OCI-LY7 (cell line): ENCODE results near the gene CNNM4.

Source experiments
- EZH2phosphoT487 ChIP-seq: fragments of 200-600 bp; sonication (generic); IDR thresholded peaks from 2 replicates; pipeline ENCODE4 v1.6.1; 2018; ENCODE audit warnings: low read depth, borderline replicate concordance, mild to moderate bottlenecking, mixed run types, antibody characterized with exemption, low read length, moderate library complexity, mixed read lengths
- TF ChIP-seq, protein P1 (sequence below): fragments of 200-600 bp; sonication (generic); conservative IDR thresholded peaks from 2 replicates; pipeline ENCODE4 v1.5.1; 2014; ENCODE audit warnings: mild to moderate bottlenecking, antibody characterized with exemption, low read length, moderate library complexity, mixed read lengths

DNA sequence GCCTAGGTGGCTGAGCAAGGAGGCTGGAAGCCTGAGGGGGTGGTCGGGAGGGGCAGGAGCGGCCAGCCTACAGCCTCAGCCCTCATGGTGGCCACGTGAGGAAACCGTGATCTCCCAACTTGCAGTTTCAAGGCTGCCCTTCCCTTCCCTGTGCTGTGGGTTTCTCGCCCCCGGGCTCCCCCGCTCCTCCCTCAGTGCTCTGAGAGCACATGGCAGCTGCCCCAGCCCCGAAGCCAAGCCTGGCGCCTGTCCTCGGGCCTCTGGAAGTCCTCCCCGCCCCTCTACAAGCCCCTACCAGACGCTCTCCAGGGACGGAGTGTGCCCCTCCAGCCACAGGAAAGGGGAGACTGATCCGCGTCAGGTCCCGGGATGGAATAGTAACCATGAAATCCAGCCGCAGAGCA, 83.7 kb downstream of the CNNM4 start:
- TF ChIP-seq, protein P1, sequence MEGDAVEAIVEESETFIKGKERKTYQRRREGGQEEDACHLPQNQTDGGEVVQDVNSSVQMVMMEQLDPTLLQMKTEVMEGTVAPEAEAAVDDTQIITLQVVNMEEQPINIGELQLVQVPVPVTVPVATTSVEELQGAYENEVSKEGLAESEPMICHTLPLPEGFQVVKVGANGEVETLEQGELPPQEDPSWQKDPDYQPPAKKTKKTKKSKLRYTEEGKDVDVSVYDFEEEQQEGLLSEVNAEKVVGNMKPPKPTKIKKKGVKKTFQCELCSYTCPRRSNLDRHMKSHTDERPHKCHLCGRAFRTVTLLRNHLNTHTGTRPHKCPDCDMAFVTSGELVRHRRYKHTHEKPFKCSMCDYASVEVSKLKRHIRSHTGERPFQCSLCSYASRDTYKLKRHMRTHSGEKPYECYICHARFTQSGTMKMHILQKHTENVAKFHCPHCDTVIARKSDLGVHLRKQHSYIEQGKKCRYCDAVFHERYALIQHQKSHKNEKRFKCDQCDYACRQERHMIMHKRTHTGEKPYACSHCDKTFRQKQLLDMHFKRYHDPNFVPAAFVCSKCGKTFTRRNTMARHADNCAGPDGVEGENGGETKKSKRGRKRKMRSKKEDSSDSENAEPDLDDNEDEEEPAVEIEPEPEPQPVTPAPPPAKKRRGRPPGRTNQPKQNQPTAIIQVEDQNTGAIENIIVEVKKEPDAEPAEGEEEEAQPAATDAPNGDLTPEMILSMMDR, result no peak
- no peak for TF ChIP-seq EZH2phosphoT487
